Measurements from ENCODE around the gene IL22RA1.

The IL22RA1 gene

DNA sequence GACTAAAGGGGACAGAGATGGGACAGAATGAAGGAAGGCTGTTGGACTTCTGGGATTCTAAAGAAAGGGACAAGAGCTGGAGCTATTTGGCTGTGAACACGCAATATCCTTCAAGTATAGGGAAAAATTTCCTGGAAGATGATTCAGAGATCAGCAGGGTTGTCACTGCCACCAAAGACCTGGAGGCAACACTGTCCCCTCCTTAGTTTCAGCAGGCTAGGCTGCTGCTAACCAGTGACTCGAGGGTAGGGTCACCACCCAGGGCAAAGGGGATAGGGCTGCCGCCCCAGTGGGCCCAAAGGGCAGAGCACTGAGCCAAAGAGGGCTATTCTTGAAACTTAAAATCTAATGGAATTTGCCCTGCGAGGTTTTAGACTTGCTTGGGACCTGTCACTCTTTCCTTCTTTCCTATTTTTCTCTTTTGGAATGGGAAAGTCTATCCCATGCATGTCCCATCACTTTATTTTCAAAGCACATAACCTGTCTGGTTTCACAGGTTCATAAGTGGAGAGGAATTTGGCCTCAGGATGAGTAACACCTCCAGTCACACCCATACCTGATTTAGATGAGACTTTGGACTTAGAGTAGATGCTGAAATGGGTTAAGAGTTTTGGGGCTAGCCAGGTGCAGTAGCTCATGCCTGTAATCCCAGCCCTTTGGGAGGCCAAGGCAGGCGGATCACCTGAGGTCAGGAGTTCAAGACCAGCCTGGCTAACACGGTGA lies 32.3 kb upstream of the IL22RA1 start:
- Histone ChIP-seq H3K9me3 (replicated peaks in 1 of 11) (peaks cover 4 to 19% (median 12%) of the 10 kb centered on the region in 11 experiments; a peak in 15 of 22 replicates), H3K27ac (no peak overlapping the region; a peak in 1 of 22 replicates)

GRCh38 chr1:24173638-24174575 lies 31.0 kb upstream of the IL22RA1 start:
- no peaks in the 10 kb centered on the region for H3K27me3 ChIP-seq
- H3K4me3 ChIP-seq = no peak overlapping the region
- peaks cover 0 to 26% (median 15%) of the 10 kb centered on the region in 10 experiments; a peak in 15 of 20 replicates for H3K4me1 ChIP-seq
- H3K36me3 ChIP-seq = peaks cover 0 to 96% (median 61%) of the 10 kb centered on the region in 11 experiments; a peak in 21 of 22 replicates
- H3K9me3 ChIP-seq (replicated peaks in 1 of 11) = peaks cover 4 to 19% (median 12%) of the 10 kb centered on the region in 11 experiments; a peak in 15 of 22 replicates
- H3K9ac ChIP-seq = no peak overlapping the region
- peak overlapping the region in 6 of 11 experiments; percentile 5 to 40 (median 38); a peak in 10 of 22 replicates for H3K4me2 ChIP-seq
- no peak for TF ChIP-seq Cebpa-rat (IDR thresholded peaks at IDR 0.05)
- peaks cover 0 to 82% (median 4%) of the 10 kb centered on the region in 11 experiments; a peak in 8 of 22 replicates for H4K20me1 ChIP-seq
- H3K27ac ChIP-seq = peak overlapping the region in 4 of 11 experiments; percentile 13 to 40 (median 25); a peak in 4 of 22 replicates

More for the DNA sequence above, 32.3 kb upstream of the IL22RA1 start:
- Histone ChIP-seq H3K4me2 (peak overlapping the region in 4 of 11 experiments; percentile 1 to 40 (median 40); a peak in 5 of 22 replicates), H3K27me3 (no peaks in the 10 kb centered on the region), H3K36me3 (peaks cover 0 to 96% (median 62%) of the 10 kb centered on the region in 11 experiments; a peak in 19 of 22 replicates), H3K4me3 (no peak overlapping the region), H3K9ac (no peak overlapping the region), H3K4me1 (peaks cover 0 to 38% (median 19%) of the 10 kb centered on the region in 10 experiments; a peak in 15 of 20 replicates), H4K20me1 (peaks cover 0 to 82% (median 6%) of the 10 kb centered on the region in 11 experiments; a peak in 8 of 22 replicates)
- no peak for TF ChIP-seq Cebpa-rat (IDR thresholded peaks at IDR 0.05)

DNA sequence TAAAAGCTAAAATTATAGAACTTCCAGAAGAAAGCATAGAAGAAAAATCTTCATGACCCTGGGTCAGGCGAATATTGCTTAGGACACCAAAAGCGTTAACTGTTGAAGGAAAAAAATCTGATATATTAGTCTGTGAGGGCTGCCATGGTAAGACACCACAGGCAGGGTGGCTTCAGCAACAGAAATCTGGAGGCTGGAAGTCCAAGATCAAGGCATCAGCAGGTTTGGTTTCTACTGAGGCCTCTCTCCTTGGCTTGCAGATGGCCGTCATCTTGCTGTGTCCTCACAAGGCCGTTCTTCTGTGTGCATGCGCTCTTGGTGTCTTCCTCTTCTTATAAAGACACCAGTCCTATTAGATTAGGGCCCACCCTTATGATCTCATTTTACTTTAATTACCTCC lies 29.7 kb upstream of the IL22RA1 start:
- no peak overlapping the region for H3K4me2 ChIP-seq
- H3K9ac ChIP-seq = no peak overlapping the region
- no peak overlapping the region for H3K27ac ChIP-seq
- TF ChIP-seq Cebpa-rat (IDR thresholded peaks at IDR 0.05) = no peak
- H3K27me3 ChIP-seq = no peaks in the 10 kb centered on the region
- H4K20me1 ChIP-seq = peaks cover 0 to 68% (median 4%) of the 10 kb centered on the region in 11 experiments; a peak in 7 of 22 replicates
- peaks cover 4 to 19% (median 12%) of the 10 kb centered on the region in 11 experiments; a peak in 15 of 22 replicates for H3K9me3 ChIP-seq (replicated peaks in 1 of 11)
- no peak overlapping the region for H3K4me3 ChIP-seq
- peaks cover 0 to 96% (median 63%) of the 10 kb centered on the region in 11 experiments; a peak in 20 of 22 replicates for H3K36me3 ChIP-seq
- peaks cover 0 to 19% (median 12%) of the 10 kb centered on the region in 10 experiments; a peak in 11 of 20 replicates for H3K4me1 ChIP-seq

DNA sequence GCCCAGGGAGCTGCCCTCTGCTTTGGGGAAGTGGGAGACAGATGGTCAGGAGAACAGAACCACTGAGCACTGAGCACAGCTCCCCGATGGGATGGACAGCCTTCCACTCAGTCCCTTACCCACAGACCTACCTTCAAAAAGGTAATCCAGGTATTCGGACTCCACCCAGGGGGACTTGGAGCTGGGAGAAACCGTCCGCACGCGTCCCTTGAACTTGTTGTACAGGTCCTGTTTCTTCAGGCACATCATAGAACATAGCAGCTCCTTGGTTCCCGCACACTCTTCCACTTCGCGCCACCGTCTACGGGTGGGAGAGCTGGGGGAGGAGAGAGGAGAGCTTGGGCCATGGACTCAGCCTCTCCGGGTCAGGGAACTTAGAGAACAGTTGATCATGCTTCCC lies 26.3 kb upstream of the IL22RA1 start:
- no peak overlapping the region for H3K27ac ChIP-seq
- H3K36me3 ChIP-seq = peaks cover 10 to 96% (median 78%) of the 10 kb centered on the region in 11 experiments; a peak in 21 of 22 replicates
- H3K9ac ChIP-seq = no peak overlapping the region
- H3K4me2 ChIP-seq = no peak overlapping the region
- peaks cover 0 to 12% (median 5%) of the 10 kb centered on the region in 11 experiments; a peak in 10 of 22 replicates for H3K9me3 ChIP-seq (replicated peaks in 1 of 11)
- H3K4me1 ChIP-seq = peaks cover 0 to 8% (median 2%) of the 10 kb centered on the region in 10 experiments; a peak in 11 of 20 replicates
- no peaks in the 10 kb centered on the region for H3K27me3 ChIP-seq
- H3K4me3 ChIP-seq = no peak overlapping the region
- TF ChIP-seq Cebpa-rat (IDR thresholded peaks at IDR 0.05) = no peak
- peaks cover 0 to 39% (median 0%) of the 10 kb centered on the region in 11 experiments; a peak in 5 of 22 replicates for H4K20me1 ChIP-seq

DNA sequence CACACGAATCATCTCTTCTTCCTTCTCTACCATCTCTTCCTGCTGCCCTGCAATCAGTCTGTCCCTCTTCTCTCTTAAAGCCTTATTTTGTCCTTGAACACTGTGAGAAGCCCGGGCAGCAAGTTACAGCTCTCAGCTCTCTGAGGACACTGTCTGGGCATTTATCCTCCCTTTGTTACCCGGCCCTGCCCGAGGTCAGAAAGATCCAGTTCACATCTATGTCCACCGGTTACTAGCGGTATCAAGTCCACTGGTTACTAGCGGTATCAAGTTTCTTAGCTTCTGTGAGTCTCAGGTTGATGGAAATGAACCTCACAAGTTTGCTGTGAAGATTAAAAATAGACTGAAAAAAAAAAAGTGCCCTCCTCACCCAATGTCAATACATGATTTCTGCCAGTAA lies 25.3 kb upstream of the IL22RA1 start:
- H3K27ac ChIP-seq = no peak overlapping the region
- peaks cover 10 to 97% (median 83%) of the 10 kb centered on the region in 11 experiments; a peak in 21 of 22 replicates for H3K36me3 ChIP-seq
- peaks cover 0 to 3% (median 0%) of the 10 kb centered on the region in 11 experiments; a peak in 2 of 22 replicates for H3K9me3 ChIP-seq (replicated peaks in 1 of 11)
- no peak overlapping the region for H3K9ac ChIP-seq
- TF ChIP-seq Cebpa-rat (IDR thresholded peaks at IDR 0.05) = no peak
- H3K4me3 ChIP-seq = no peak overlapping the region
- no peak overlapping the region for H3K4me2 ChIP-seq
- H4K20me1 ChIP-seq = peaks cover 0 to 39% (median 0%) of the 10 kb centered on the region in 11 experiments; a peak in 5 of 22 replicates
- H3K27me3 ChIP-seq = no peaks in the 10 kb centered on the region
- no peaks in the 10 kb centered on the region for H3K4me1 ChIP-seq

- no peak for TF ChIP-seq Cebpa-rat (IDR thresholded peaks at IDR 0.05)
- H3K4me1 ChIP-seq = peaks cover 0 to 2% (median 0%) of the 10 kb centered on the region in 10 experiments; a peak in 2 of 20 replicates
- no peak overlapping the region for H3K4me2 ChIP-seq
- no peaks in the 10 kb centered on the region for H3K27me3 ChIP-seq
- H3K4me3 ChIP-seq = no peak overlapping the region
- peaks cover 10 to 97% (median 79%) of the 10 kb centered on the region in 11 experiments; a peak in 21 of 22 replicates for H3K36me3 ChIP-seq
- peaks cover 0 to 28% (median 0%) of the 10 kb centered on the region in 11 experiments; a peak in 5 of 22 replicates for H4K20me1 ChIP-seq
- no peaks in the 10 kb centered on the region; a peak in 1 of 22 replicates for H3K9me3 ChIP-seq (replicated peaks in 1 of 11)
- H3K9ac ChIP-seq = no peak overlapping the region
- H3K27ac ChIP-seq = no peak overlapping the region
Observed at GRCh38 chr1:24167008-24167407, 24.1 kb upstream of the IL22RA1 start.

DNA sequence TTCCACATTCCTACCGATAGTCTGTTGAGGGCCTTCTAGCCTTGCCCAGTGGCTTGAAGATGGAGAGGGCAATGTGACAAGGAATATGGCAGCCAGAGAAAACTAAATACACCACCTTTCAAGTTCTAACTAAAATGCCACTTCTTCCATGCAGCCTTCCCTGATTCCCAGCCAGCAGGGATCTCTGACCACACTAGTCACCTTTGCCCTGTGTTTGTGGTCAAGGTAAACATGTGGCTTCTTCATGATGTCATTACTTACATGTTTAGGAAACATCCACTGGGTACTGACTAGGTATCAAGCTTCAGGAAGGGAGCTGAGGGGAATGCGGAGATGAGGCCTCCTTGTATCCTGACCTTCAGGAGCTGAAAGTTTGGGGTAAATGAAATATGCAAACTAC lies 22.6 kb upstream of the IL22RA1 start:
- Histone ChIP-seq H3K27ac (no peak overlapping the region), H3K4me2 (no peak overlapping the region), H3K4me3 (no peak overlapping the region), H3K27me3 (no peaks in the 10 kb centered on the region), H4K20me1 (peaks cover 0 to 16% (median 3%) of the 10 kb centered on the region in 11 experiments; a peak in 4 of 22 replicates), H3K36me3 (peaks cover 10 to 100% (median 76%) of the 10 kb centered on the region in 11 experiments; a peak in 21 of 22 replicates), H3K9ac (no peak overlapping the region), H3K4me1 (peaks cover 0 to 16% (median 6%) of the 10 kb centered on the region in 10 experiments; a peak in 8 of 20 replicates), H3K9me3 (replicated peaks in 1 of 11) (no peaks in the 10 kb centered on the region; a peak in 1 of 22 replicates)
- TF ChIP-seq Cebpa-rat (IDR thresholded peaks at IDR 0.05) = no peak

GRCh38 chr1:24164004-24164403 lies 21.1 kb upstream of the IL22RA1 start:
- H3K4me2 ChIP-seq = no peak overlapping the region
- H3K4me1 ChIP-seq = peaks cover 0 to 16% (median 7%) of the 10 kb centered on the region in 10 experiments; a peak in 8 of 20 replicates
- no peaks in the 10 kb centered on the region; a peak in 1 of 22 replicates for H3K9me3 ChIP-seq (replicated peaks in 1 of 11)
- H3K36me3 ChIP-seq = peaks cover 19 to 100% (median 78%) of the 10 kb centered on the region in 11 experiments; a peak in 21 of 22 replicates
- H3K9ac ChIP-seq = no peak overlapping the region
- H3K4me3 ChIP-seq = no peak overlapping the region
- H3K27ac ChIP-seq = no peak overlapping the region
- H4K20me1 ChIP-seq = peaks cover 0 to 4% (median 0%) of the 10 kb centered on the region in 11 experiments; a peak in 1 of 22 replicates
- H3K27me3 ChIP-seq = no peaks in the 10 kb centered on the region
- TF ChIP-seq Cebpa-rat (IDR thresholded peaks at IDR 0.05) = no peak

Data from BLaER1 treated with 17β-estradiol and CSF1 and Interleukin-3, amounts not matched to agents 10 nM and 100 nM (cell line).